GM23338 (cell line): Measurements from ENCODE around the gene LGALS7. TPM values are rescaled to one million over a fixed set of nuclear protein-coding genes. Genes with fewer than 3 reads are reported as not detected.
A peak's percentile ranks its signal among the peaks of the same experiment; 100 is the strongest.
"Not testable (repeated sequence)": the region's sequence is repeated elsewhere in the genome, so short reads cannot be mapped to it uniquely, and the experiment has no call there.

Experiments
- ATAC-seq: fragments of 200-7000 bp; cut with Tn5 transposase; 3 replicates; pipeline ENCODE4 v1.9.1; 2020
- DNase-seq: peaks from one replicate; pipeline ENCODE4 v3.0.0-alpha.2; 2015; ENCODE audit warnings: low spot score
- H2AFZ ChIP-seq: fragments of 200-600 bp; sonication (generic); 2 replicates; pipeline ENCODE4 v1.8.0; 2016; ENCODE audit warnings: antibody characterized with exemption, mild to moderate bottlenecking, moderate library complexity
- H3F3A ChIP-seq: fragments of 200-600 bp; sonication (generic); replicated peaks from 2 replicates; pipeline ENCODE4 v1.8.0; 2017; ENCODE audit warnings: antibody characterized with exemption, mixed run types, low read depth
- H3K27ac ChIP-seq: fragments of 200-600 bp; sonication (generic); 2 replicates; pipeline ENCODE4 v1.6.1; 2016; ENCODE audit warnings: low read depth
- H3K27me3 ChIP-seq: fragments of 200-600 bp; sonication (generic); 2 replicates; pipeline ENCODE4 v1.8.0; 2016; ENCODE audit warnings: mild to moderate bottlenecking, mixed run types, moderate library complexity; ENCODE audit not compliant: insufficient read depth
- H3K36me3 ChIP-seq: fragments of 200-600 bp; sonication (generic); 2 replicates; pipeline ENCODE4 v1.8.0; 2016; ENCODE audit warnings: mild to moderate bottlenecking; ENCODE audit not compliant: insufficient read depth
- H3K4me1 ChIP-seq: fragments of 200-600 bp; sonication (generic); 2 replicates; pipeline ENCODE4 v1.8.0; 2016; ENCODE audit warnings: mild to moderate bottlenecking, moderate library complexity; ENCODE audit not compliant: insufficient read depth
- H3K4me2 ChIP-seq: fragments of 200-600 bp; sonication (generic); 2 replicates; pipeline ENCODE4 v1.7.1; 2017; ENCODE audit warnings: mixed run types
- H3K4me3 ChIP-seq: fragments of 200-600 bp; sonication (generic); 2 replicates; pipeline ENCODE4 v1.6.1; 2016; ENCODE audit warnings: mixed run types
- H3K79me2 ChIP-seq: fragments of 200-600 bp; sonication (generic); replicated peaks from 2 replicates; pipeline ENCODE4 v1.8.0; 2017; ENCODE audit warnings: mild to moderate bottlenecking; ENCODE audit not compliant: insufficient read depth
- H3K9me2 ChIP-seq: fragments of 200-600 bp; sonication (generic); 2 replicates; pipeline ENCODE4 v1.8.0; 2017; ENCODE audit not compliant: insufficient read depth
- H4K20me1 ChIP-seq: fragments of 200-600 bp; sonication (generic); replicated peaks from 2 replicates; pipeline ENCODE4 v1.8.0; 2017; ENCODE audit warnings: mild to moderate bottlenecking; ENCODE audit not compliant: insufficient read depth
- H3K27ac Mint-ChIP-seq: 2 replicates; pipeline ENCODE4 v1.8.0; 2020; ENCODE audit warnings: inconsistent platforms, mild to moderate bottlenecking, moderate library complexity, mixed read lengths
- H3K27me3 Mint-ChIP-seq: 3 replicates; pipeline ENCODE4 v1.8.0; 2022; ENCODE audit warnings: low read depth, mild to moderate bottlenecking, moderate library complexity, mixed read lengths, inconsistent platforms; ENCODE audit not compliant: insufficient read depth, poor library complexity
- H3K36me3 Mint-ChIP-seq: 3 replicates; pipeline ENCODE4 v1.8.0; 2021; ENCODE audit warnings: low read depth, mild to moderate bottlenecking, inconsistent platforms, moderate library complexity, mixed read lengths
- H3K4me1 Mint-ChIP-seq: 3 replicates; pipeline ENCODE4 v1.8.0; 2020; ENCODE audit warnings: mild to moderate bottlenecking, inconsistent platforms, mixed read lengths
- H3K4me3 Mint-ChIP-seq: 3 replicates; pipeline ENCODE4 v1.8.0; 2021; ENCODE audit warnings: moderate library complexity, mild to moderate bottlenecking, inconsistent platforms, mixed read lengths
- H3K9me3 Mint-ChIP-seq: 3 replicates; pipeline ENCODE4 v1.8.0; 2020; ENCODE audit warnings: moderate library complexity, mild to moderate bottlenecking, inconsistent platforms, mixed read lengths
- polyA plus RNA-seq: library from polyadenylated mRNA; unstranded; fragments of >200 nt; fragmentation: Nextera tagmentation; extraction: Ambion mirVana; gene quantifications from 2 replicates; pipeline ENCODE4 v1.2.1, GENCODE V29; 2016
- total RNA-seq: library from RNA; depleted of rRNA; stranded (reverse); fragments of >200 nt; shearing (Covaris generic); gene quantifications from 2 replicates; pipeline ENCODE4 v1.2.3, GENCODE V29; 2014
- TF ChIP-seq, protein P1 (sequence below): IDR thresholded peaks from 2 replicates; pipeline ENCODE4 v1.6.1; 2016; ENCODE audit warnings: antibody characterized with exemption

Gene LGALS7
- total and polyA plus RNA-seq, 2 experiments from 2014 or later = 1.6 TPM; not detected in 1

DNA sequence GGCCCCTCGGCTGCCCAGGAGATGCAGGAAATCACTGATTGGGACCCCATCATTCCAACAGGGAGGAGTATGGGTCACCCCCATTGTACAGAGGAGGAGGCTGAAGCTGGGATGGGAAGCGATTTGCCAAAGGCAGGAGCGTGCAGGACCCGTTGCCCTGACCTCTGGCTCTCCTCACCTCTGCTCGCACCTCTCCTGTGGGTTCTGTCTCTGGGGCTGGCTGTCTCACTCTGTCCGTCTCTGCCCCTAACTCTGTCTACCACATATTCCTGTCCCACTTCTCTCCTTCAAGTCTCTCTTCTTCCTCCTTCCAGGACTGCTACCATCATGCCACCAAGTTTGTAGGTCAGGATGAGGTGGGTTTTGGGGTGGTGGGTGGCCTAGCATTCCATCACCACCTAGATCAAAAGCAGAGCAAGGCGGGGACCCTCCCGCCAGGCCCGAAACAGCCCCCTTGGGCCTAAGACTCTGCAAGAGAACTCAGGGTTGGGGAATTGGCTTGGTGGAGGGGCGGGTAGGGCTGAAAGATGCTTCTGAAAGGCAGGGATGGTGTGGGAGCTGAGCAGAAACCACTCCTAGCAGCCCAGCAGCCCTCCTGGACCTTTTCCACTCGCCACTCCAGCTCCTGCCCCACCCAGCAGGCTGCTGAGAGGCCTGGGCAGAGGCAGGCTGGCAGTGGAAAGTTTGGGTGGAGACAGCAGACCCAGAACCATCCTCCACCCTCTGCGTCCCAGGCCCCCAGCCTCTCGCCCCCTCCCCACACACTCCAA is 1.0 kb upstream of the LGALS7 start:
- Histone ChIP-seq H3K27ac (no peak overlapping the region), H3K4me1 (no peaks in the 10 kb centered on the region), H3K36me3 (no peaks in the 10 kb centered on the region), H3F3A (0 out of 2 replicates have a peak, but pooled peaks cover 2% of the 10 kb centered on the region), H3K4me2 (no peak overlapping the region), H2AFZ (no peak overlapping the region; the same call in 1 of the 2 replicates), H3K4me3 (no peak overlapping the region), H3K27me3 (0 out of 2 replicates have a peak, but pooled peaks cover 4% of the 10 kb centered on the region), H3K9me2 (no peaks in the 10 kb centered on the region), H3K79me2 (no peaks in the 10 kb centered on the region), H4K20me1 (no peaks in the 10 kb centered on the region)
- TF ChIP-seq, protein P1, sequence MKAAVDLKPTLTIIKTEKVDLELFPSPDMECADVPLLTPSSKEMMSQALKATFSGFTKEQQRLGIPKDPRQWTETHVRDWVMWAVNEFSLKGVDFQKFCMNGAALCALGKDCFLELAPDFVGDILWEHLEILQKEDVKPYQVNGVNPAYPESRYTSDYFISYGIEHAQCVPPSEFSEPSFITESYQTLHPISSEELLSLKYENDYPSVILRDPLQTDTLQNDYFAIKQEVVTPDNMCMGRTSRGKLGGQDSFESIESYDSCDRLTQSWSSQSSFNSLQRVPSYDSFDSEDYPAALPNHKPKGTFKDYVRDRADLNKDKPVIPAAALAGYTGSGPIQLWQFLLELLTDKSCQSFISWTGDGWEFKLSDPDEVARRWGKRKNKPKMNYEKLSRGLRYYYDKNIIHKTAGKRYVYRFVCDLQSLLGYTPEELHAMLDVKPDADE = no peak
- Mint-ChIP-seq H3K4me3 (no peak overlapping the region), H3K36me3 (no peaks in the 10 kb centered on the region; the same call in 2 of the 3 replicates), H3K27ac (no peak overlapping the region), H3K4me1 (peaks cover under 1% of the 10 kb centered on the region; the same call in 2 of the 3 replicates), H3K27me3 (peaks cover 3% of the 10 kb centered on the region), H3K9me3 (no peaks in the 10 kb centered on the region; the same call in 2 of the 3 replicates)
- DNase-seq (no peak), ATAC-seq (no peak)

DNA sequence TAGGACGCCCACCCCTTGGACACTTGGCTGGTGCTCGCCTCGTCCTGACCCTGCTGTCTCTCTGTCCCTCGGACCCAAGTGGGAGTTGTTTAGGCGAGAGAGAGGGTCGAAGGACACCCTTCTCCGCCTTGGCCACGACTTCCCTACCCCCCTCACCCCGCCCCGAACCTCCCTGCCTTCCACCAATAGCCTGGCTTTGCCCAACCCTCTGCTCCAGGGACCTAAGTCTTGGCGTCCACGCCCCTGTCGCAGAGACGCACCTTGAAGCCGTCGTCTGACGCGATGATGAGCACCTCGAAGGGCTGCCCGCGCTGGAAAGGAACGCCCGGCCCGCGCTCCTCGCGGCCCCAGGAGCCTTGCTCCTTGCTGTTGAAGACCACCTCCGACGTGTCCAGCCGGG is 1.7 kb downstream of the LGALS7 start:
- not testable (repeated sequence) for H3K9me2 ChIP-seq, H4K20me1 ChIP-seq, H3K4me3 Mint-ChIP-seq, H3K4me2 ChIP-seq, H3K79me2 ChIP-seq, H2AFZ ChIP-seq, H3F3A ChIP-seq, H3K9me3 Mint-ChIP-seq, H3K27me3 ChIP-seq, H3K27ac Mint-ChIP-seq, H3K36me3 Mint-ChIP-seq, H3K4me1 ChIP-seq, H3K27ac ChIP-seq, H3K4me1 Mint-ChIP-seq, H3K36me3 ChIP-seq, H3K27me3 Mint-ChIP-seq, DNase-seq
- peak; percentile 36 for ATAC-seq
- 0 out of 2 replicates have a peak overlapping the region, but pooled peaks have one; percentile 34 for H3K4me3 ChIP-seq

DNA sequence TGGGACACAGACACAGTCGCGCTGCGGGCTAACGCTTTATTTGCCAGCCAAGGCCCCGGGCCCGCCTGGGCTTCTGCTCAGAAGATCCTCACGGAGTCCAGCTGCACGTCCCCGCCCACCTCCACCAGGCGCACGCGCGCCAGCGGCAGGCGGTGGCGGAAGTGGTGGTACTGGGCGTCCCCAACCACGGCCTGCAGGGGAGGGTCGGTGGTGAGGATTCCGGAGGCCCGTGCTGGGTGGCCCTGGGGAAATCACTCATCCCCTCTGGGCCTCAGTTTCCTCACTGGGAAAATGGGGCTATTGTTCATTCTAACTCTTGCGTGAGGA is 2.4 kb downstream of the LGALS7 start:
- H4K20me1 ChIP-seq, H3K36me3 ChIP-seq, H3K79me2 ChIP-seq, H3K27me3 Mint-ChIP-seq, H3K27ac Mint-ChIP-seq, H3K4me2 ChIP-seq, H3K36me3 Mint-ChIP-seq, H3K4me1 ChIP-seq, H2AFZ ChIP-seq, H3K27ac ChIP-seq, H3K27me3 ChIP-seq, H3K4me1 Mint-ChIP-seq, H3K4me3 Mint-ChIP-seq, DNase-seq, H3K9me2 ChIP-seq, H3K9me3 Mint-ChIP-seq, H3K4me3 ChIP-seq, H3F3A ChIP-seq: not testable (repeated sequence)
- peak; percentile 80 for ATAC-seq

DNA sequence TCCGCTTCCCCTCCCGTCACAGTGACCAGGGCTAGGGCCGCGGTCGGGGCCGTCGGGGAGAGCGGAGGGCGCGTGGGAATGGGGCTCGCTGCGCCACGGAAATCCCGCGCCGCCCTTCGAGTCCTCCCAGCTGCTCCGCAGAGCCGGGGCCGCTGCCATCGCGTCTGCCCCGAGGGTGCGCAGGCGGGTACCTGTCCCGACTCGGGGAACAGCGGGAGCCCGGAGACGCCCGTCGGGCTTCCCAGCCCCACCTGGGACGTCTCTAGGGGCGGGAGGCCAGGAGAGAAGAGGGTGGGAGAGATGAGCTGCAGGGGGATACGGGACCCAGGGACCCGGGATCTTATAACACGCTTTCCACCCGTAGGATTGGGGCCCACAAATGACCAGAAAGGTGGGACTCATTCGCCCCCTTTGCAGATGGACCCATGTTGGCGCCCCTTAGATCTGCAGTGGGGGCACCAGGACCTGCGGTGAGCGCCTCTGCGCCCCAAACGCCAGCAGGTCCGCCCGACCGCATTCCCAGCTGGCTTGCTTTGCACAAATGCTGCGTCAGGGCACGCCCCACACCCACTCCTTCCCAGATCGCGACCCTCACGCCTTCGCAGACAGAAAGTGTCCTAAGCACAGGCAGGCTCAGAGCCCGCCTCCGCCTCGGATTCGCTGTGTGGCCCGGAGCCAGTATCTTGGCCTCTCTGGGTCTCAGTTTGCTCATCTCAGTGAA is 2.9 kb downstream of the LGALS7 start:
- not testable (repeated sequence) for H3K27me3 Mint-ChIP-seq, H3K9me3 Mint-ChIP-seq, H3K36me3 Mint-ChIP-seq, H3K4me1 ChIP-seq, H3K27ac ChIP-seq, H4K20me1 ChIP-seq, H3K27me3 ChIP-seq, H3K4me1 Mint-ChIP-seq, DNase-seq, H3K9me2 ChIP-seq, H3K36me3 ChIP-seq, H2AFZ ChIP-seq, H3F3A ChIP-seq, H3K79me2 ChIP-seq, H3K27ac Mint-ChIP-seq, H3K4me3 Mint-ChIP-seq
- peak overlapping the region; percentile 49 for H3K4me3 ChIP-seq
- peak overlapping the region; percentile 54; the same call in 1 of the 2 replicates for H3K4me2 ChIP-seq
- peak; percentile 37 for ATAC-seq
